Stimulated activated CD4-positive, alpha-beta T cell treated with anti-CD3 and anti-CD28 coated beads, Interleukin-15, amount 100 ng/mL, for 24 hours (primary cell): ENCODE results near the gene LAMA4.
A peak's percentile ranks its signal among the peaks of the same experiment; 100 is the strongest.

Experiments
- DNase-seq: peaks from one replicate; pipeline ENCODE4 v3.0.0-alpha.2; 2020

LAMA4 gene

DNA sequence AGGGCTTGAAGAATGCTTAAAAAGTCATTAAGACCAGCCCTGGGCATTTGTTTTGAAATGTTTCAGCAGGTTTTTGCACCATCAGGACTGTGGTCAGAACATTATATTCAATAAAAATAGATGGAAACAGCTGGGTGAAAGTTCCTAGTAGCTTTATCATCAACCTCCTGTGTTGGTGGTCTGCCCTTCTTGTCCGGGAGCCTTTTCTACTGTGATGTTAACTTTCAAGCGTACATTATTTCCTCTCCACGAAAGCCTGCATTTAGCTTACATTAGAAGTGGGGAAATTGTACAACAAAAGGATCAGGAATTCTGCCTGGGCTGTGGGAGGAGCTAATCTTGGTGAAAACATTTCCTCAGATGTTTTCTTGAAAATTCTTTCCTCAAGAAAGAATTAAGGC lies 71.1 kb downstream of the LAMA4 start:
- DNase-seq = no peak

DNA sequence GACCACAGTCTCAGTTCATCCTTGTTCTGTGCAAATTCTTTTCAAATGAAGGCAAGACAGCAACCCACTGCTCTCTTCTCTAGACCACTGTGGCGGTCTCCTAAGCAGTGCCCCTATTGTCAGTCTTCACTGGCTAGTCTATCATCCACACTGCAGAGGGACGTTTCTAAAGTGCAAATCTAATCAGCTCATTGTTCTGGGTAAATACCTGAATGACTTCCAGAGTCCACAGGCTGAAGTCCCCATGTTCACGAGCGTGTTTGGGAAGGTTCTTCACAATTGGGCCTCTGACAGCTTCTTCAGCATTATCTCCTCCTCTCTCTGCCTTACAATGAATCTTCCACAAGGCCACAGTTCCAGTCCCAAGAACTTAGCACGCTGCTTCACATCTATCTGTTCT lies 73.2 kb downstream of the LAMA4 start:
- DNase-seq = no peak

DNA sequence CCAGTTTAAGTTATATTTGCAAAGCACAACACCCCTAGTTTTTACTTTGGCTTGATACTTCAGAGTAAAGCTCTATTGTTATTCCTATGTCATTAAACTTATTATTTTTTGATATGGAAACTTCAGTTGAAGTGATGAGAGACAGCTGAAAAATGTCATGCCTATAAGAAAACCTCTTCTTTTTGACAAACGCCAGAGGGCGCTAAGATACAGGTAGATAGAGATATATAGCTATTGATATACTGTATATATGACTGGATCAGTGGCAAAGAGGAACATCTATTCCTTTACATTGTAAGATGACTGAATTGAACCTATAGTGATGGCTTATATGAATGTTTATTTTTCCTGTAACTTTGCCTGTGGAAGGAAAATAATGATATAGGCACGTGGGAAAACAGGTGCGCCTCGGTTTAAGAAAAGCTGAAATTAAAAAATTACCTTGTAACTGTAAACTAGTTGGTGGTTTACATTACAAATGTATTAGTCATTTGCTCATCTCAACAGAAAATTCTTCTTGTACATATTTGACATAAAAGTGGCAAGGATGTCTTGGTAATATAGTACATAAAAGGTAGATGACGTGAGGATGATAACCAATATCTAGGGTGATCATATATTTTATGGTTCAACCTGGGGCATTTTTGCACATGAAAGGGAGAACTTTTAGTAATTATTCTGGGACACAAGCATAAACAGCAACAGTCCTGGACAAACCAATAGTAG lies 74.1 kb downstream of the LAMA4 start:
- DNase-seq = peak; percentile 54

DNA sequence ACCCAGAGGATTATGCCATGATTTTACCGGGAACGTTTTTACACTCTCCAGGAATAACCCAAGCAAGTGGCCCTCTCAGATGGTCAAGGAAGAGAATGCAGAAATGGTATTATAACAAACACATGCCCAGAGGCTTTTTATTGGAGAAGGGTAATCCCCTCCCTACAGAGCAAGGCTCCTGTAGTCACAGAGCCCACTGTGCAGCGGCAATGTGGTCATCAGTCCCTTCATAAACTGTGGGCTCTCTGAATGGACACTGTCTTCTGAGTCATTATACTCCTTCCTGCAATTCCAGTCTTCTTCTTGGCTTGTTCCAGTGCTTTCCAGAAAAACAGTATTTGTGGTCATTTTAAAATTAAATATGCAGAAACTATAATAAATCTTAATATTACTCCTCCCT lies 74.7 kb downstream of the LAMA4 start:
- no peak for DNase-seq

DNA sequence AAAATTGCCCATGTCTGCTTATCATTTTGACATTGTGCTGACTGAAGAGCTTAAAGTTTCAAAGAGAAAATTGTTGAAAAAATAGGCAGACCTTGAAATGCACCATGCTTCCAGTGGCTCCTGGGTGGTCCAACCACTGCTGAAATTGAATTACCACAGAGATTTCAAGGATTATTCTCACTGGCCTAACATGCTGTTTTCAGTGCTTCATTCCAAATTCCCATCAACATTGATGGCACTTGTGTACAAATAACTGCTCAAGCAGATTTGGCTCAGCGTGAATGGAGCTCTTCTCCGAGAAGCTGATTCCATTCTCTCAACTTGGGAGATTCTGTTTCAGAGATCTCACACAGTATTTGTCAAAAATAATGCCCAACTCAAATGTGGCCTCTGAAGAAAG lies 75.5 kb downstream of the LAMA4 start:
- DNase-seq = no peak

DNA sequence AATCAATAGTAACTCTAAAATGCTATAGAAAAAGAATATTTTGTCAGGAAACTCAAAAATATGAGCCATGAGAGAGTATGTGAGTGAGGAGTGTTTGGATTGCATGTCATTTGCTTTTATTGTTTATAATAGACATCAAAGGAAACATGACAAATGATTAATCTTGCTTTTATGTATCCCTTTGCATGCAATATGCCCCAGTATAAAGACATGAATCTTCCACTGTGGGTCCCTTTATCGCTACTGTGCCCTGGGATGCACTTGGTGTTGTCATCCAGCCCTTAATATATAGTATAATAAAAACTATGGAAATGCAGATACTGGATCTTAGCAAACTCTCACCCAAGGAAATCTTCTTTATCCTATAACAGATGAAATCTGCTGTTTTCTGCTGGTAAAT lies 77.3 kb downstream of the LAMA4 start:
- DNase-seq = no peak

DNA sequence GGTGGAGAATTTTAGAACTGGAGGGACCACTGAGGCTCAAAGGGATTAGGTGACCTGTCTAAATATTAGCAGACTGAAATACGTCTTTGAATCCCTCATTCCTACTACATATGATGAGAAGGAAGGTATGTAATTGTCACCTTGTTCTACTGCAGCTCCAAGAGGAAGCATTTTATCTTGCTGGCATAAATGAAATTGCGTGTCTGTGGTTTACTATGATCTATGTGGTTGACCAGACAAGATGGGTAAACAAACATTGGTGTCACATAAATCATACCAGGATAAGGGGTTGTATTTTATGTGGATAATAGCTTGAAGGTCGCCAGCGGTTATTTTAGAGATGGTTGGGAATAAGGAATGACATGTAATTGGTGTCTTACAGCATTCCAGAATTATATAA lies 78.2 kb downstream of the LAMA4 start:
- DNase-seq = no peak

DNA sequence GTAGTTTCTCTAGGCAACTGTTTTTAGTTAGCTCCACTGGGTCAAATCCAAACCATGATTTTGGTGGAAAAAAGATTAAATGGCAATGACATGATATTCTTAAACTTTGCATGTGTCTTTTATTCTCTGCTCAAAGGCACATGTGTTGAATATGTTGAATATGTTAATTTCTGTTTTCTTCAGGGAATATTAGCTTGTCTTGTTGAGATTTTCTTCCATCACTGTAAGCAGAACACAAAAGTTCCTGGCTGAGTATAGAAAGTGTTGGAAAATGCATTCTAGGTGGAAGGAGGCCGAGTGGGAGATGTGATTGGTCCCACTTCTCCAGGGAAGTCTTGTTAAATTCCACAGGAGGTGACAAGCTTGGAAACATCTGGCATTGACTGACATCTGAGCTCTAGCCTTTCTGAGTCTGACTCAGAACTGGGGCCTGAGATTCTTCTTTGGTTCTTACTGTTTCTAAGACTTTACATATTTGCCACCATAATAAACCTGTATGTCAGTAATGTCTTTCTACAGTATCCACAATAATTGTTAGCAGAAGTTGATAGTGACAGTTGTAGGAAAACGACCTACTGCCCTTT lies 81.1 kb downstream of the LAMA4 start:
- no peak for DNase-seq

DNA sequence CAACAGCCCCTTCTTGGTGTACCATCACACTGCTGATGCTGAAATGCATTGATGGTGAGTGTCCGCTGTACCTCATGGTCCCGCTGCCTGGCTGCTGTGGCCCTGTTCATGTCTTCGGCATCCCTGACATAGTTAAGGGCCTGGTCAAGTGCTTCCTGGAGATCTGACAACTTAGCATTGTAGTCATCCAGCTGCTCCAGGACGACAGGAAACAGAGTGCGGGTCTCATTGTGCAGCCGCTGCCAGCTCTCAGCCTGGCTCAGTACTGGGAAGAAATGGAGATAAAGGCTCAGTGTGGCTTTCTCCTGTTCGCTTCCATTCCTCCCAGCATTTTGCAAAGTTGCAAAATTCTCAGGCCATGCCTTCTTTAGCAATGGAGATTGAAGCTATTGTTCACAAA lies 81.8 kb downstream of the LAMA4 start:
- no peak for DNase-seq

DNA sequence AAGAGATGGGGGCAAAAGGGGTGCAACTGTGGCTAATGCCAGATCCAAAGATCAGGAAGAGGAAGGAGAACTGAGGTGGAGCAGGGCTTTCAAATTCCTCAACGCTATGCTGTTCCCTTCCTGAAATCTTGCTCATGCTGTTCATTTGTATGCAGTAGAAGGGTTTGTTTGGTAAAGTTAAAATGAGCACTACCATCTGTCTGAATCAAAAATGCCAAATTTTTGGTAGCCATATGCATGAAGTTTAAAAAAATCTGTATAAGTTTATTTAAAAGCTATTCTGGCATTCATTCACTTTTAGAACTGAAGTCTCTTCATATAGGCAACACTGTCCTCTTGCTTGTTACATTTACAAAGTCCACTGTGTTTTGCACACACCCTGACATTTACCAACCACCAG lies 84.8 kb downstream of the LAMA4 start:
- no peak for DNase-seq

DNA sequence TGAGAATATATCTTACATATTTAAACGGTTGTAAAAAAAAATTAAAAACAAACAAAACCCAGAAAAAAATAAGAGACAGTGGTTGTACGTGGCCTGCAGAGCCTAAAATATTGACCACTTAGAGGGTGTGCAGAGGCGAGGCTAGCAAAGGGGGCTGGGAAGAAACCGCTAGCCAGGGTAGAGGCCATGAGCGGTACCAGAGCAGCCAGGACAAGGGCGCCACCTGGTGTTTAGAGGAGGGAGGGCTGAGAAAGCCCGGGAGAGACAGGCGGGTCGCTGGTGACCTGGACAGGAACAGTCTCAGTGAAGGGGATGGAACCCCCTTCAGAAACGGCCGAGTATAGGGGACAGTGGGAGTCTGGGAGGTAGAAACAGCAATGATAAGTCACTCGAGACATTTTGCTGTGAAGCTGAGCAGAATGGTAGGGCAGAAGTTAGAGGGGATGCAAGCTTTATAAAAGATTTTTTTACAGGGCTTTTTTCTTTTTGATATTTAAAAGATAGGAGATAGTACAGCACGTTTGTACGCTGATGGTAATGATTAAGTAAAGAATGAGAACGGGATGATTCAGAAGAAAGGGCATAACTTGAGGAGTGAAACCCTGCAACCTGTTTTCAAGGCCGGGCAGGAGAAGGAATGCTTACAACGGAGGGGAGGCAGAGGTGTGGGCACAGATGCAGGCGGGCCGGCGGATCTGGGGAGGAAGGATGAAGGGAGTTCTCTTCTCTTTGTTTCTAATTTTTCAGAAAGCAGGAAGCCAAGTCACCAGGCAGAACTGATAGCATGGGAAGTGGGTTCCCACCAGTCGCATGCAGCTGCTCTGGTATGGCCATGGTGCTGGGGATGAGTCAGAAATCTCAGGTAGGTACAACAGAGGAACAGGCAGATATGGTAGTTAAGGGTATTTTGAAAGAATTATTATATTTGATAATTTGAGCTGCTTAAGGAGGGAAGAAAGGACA lies 90.8 kb downstream of the LAMA4 start:
- DNase-seq = peak; percentile 87

DNA sequence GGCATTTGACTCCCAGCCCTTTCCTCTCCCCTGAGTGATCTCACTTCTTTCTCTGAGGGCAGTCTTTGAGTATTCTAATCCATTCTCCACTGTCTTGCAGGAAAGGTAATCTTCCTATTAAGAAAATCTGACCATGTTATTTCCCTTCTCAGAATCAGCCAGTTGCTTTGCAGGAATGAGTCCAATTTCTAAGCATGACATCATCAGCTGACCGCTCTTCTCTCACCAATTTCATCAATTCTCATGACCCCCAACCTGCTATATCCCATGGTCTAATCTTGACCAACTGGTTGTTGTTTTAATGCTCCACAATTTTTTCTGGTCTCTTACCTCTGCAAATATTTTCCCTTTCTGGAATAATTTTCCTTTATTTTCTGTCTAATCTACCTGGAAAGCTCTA lies 93.6 kb downstream of the LAMA4 start:
- no peak for DNase-seq

DNA sequence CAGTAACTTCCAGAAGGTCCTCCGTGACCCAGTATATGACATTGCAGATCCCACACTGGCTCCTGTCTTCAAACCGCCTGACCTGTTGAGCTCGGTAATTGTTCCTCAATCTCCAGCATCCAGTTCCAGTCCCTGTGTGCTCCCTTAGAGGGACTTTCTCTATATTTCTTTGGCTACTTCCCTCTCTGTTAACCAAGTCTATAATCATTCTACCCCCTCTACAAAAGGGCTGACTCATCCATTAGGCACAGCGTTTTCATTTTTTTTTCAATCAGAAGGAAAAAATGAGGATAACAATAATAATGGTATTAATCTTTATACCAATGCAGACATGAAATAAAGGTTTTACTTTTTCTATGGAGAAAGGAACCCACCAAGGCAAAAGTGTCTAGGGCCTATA lies 97.7 kb downstream of the LAMA4 start:
- no peak for DNase-seq

DNA sequence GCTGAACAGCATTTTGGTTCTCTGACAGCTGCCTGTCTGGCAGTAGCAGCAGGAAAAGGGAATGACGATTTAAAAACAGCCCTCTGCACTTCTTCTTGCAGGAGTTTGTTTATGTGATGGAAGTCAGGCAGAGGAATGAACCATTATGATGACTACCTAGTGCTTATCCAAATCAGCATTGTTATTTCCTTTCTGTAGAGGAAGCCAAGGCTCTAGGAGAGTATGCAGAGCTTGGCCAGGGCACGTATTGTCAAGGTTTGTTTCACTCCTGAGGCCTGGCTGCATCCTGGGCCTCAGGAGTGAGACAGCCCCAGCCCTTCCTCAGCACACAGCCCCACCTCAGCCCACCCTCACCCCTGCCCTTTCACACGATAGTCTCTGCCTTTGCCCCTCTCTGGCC lies 98.5 kb downstream of the LAMA4 start:
- no peak for DNase-seq

DNA sequence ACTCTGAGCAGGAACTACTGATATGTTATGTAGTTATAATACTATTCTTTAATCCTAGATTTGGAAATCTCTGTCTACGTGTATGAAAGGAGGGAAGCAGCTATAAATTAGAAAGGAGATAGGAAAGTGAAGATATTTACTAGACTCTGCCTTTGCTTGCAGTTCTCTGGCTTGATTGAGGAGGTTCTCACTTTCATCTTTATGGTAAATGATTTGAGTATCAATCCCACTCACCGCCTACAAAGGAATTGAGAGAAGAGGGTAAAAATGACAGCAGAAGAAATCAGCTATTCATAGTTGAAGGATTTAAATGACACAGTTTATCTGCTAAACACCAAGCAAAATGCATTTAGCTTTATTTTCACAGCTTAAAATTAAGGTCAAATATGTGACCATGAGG lies 99.7 kb downstream of the LAMA4 start:
- DNase-seq = no peak

DNA sequence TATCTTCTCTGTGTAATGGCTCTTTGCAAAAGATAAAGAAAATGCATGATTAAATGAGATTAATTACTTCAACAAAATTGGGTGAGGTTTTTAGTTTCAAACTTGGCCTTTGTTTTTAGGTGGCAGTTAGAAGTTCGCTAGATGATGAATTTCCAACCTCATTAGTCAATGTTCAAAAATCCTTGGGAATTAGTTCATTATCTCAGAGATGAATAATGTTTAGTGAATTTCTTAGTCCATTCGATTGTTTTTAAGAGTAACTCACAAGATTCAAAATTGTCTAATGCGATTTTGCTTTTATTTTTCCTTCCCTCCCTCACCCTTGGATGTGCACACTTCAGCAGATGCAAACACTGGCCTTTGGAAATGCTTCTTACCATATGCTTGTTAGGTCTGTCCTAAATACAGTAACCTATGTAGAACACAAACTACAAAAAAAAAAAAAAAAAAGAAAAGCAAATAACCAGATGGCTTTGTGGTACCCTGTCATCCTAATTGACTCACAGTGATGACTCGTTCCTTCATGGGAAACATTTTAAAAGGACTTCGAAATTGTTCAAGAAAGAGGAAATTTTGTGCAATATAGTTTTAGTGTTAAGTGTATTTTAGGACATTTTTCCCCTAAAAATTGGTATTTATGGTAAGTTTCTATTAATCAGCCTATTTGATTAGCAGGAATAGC lies 100.3 kb downstream of the LAMA4 start:
- no peak for DNase-seq

DNA sequence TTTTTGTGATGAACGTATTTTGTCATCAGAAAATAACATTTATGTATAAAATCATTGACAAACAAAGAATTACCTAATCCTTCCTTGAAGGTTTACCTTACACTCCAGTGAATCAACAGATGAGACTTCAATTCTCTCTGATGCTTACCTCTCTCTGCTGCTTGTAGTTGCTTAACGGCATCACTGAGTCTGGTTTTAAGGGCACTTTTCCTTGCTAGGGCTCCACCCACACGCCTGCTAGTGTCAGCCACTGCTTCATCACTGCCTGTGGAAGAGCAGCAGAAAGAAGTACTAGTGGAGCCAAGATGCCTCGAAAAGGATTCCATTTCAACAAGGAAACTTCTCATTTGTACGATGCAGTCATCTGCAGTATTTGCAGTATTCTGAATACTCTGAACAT lies 104.0 kb downstream of the LAMA4 start:
- DNase-seq = peak; percentile 9

DNA sequence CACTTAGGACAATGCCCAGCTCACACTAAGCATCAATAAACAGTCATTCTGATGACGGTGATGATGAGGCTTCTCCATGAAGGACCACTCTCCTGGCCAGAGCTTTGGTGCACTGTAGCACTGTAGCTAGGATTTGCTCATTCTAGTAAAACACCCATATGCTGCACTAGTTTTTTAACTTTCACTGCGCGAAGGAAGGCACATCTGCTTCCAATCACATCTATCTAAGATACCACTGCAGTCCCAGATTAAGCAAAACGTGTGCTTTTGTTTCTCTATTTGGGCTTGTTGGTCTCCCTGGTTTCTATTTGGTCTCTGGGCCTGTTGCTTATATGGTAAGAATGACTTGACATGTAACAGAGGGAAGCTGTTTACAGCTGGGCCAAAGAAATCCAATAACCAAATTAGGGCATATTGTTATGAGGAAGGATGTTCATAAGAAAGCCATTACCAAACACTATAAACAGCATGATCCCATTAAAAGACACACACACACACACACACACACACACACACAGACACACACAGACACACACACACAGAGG lies 104.6 kb downstream of the LAMA4 start:
- DNase-seq = no peak

DNA sequence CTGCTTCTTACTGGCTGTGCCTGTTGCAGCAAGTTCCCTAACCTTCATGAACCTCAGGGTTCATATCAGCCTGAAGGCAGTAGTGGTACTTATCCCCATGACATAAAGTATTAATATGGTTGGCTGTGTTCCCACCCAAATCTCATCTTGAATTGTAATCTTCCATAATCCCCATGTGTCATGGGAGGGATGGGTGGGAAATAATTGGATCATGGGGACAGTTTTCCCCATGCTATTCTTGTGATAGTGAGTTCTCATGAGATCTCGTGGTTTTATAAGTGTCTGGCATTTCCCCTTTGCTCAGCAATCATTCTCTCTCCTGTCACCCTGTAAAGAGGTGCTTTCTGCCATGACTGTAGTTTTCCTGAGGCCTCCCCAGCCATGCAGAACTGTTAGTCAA lies 105.1 kb downstream of the LAMA4 start:
- DNase-seq = no peak

DNA sequence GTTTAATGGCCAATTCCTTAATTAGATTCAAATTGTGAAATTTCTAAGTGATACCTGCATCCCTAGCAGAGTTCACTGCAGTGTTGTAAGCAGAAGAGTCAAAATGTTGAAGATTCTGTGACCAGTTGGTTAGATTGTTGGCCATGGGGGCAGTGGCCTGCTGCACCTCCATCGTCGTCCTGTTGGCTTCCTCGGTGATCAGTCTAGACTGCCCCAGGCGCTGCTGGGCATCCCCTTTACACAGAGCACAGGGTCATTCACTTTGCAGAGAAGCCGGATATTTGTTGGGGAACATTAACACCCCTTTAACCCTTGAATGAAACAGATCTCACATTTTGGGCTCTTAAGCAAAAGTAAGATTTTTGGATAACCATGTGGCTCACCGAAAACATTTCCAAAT lies 106.3 kb downstream of the LAMA4 start:
- no peak for DNase-seq

DNA sequence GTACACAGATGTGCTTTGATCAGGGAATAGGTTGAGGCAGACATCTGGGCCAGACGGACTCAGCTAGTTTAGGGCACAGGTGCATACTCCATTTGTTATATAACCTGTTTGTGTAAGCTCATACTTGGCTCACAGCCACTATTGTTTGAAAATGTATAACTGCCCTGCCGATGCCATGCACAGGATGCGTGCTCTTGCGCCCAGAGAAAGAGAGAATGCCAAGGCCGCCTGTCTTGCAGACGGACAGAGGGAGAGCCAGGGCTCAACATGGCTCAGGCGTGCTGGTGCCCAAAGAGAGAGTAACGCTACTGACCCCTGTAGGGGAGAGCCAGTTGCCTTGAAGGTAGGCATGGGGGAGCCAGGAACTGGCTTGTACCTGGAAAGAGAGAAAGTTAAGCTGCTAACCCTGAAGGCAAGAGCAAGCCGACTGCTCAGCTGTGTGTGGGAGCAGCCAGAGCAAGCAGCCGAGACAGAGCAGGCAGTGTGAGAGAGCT lies 109.2 kb downstream of the LAMA4 start:
- no peak for DNase-seq

DNA sequence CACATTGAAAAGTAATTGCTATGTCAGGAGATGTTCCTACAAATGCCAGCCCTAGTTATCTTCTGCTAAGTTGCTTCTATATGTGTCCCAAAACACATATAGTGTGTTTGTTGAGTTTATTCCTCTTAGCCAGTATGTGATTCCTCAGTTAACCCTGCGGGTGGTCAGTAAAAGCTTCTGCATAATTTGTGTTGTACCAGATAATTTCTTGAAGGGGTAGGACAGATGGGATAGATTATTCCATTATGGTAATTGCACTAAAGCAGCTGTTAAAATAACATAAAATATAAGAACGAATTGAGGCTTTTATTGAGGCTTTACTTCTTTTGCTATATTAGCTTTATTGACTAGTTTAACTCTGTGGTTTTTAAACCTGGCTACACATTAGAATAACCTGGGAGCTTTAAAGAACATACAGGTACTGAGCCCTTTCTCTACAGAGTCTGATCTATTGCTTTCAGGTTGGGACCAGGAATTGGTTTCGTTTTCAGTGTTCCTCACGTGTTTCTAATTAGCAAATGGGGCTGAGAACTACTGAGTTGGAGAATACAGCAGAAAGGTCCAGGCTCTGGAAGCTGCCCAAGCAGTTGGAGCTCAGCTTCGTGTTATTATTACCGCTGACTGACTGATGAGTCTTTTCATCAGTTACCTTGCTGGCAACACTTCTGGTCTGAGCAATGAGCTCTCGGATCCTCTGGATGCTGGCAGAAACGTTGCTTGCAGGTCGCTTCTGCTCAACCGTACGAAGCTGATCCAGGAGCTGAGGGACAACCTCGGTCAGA lies 110.0 kb downstream of the LAMA4 start:
- DNase-seq = no peak
